GM18861 (cell line): ENCODE results near the gene RASAL3.
"Not testable (repeated sequence)": the region's sequence is repeated elsewhere in the genome, so short reads cannot be mapped to it uniquely, and the experiment has no call there.

Source experiments
- ATAC-seq: cut with Tn5 transposase; IDR thresholded peaks from one replicate; pipeline ENCODE4 v1.9.1; 2021; ENCODE audit not compliant: unreplicated experiment

Gene RASAL3

DNA sequence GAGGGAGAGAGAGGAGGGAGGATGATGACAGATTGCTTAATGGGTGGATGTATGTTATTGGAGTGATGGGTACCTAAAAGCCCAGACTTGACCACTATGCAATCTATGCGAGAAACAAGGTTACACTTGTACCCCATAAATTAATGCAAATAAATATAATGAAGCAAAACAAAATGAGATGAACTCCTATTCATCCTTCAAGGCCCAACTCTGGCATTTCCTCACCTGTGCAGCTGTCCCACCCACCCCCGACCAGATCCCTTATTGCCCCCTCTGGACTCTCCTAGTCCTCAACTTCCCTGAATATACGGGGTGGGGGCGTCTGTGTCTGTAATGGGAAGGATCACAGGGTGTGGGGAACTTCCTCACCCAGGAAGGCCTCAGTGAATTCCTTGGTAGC, 10.8 kb upstream of the RASAL3 start:
- ATAC-seq = no peak

DNA sequence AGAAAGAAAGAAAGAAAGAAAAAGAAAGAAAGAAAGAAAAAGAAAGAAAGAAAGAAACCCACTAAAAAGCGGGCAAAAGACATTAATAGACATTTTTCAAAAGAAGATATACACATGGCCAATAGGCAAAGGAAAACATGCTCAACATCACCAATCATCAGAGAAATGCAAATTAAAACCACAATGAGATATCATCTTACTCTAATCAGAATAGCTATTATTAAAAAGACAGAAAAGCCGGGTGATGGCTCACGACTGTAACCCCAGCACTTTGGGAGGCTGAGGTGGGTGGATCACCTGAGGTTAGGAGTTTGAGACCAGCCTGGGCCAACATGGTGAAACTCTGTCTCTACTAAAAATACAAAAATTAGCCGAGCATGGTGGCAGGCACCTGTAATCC, 9.5 kb upstream of the RASAL3 start:
- not testable (repeated sequence) for ATAC-seq

DNA sequence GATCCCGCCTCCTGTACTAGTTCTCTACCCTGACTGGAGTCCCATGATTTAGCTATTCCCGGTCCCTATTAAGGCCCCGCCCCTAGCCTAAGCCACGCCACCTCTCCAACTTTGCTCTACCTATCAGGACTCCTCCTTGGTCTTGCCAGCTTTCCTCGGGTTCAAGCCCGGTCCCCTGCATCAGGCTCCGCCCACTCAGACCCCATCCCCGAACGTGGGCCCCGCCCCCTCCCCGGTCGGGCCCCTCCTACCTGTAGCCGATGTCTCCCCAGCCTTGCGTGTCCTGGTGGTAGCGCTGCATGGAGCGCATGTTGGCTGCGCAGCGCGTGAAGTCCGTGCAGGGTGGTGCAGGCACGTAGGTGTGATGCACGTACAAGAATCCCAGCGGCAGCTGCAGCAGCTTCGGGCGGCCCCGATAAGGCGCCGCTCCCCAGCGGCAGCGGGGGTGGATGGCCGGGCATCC, 7.3 kb upstream of the RASAL3 start:
- no peak for ATAC-seq

DNA sequence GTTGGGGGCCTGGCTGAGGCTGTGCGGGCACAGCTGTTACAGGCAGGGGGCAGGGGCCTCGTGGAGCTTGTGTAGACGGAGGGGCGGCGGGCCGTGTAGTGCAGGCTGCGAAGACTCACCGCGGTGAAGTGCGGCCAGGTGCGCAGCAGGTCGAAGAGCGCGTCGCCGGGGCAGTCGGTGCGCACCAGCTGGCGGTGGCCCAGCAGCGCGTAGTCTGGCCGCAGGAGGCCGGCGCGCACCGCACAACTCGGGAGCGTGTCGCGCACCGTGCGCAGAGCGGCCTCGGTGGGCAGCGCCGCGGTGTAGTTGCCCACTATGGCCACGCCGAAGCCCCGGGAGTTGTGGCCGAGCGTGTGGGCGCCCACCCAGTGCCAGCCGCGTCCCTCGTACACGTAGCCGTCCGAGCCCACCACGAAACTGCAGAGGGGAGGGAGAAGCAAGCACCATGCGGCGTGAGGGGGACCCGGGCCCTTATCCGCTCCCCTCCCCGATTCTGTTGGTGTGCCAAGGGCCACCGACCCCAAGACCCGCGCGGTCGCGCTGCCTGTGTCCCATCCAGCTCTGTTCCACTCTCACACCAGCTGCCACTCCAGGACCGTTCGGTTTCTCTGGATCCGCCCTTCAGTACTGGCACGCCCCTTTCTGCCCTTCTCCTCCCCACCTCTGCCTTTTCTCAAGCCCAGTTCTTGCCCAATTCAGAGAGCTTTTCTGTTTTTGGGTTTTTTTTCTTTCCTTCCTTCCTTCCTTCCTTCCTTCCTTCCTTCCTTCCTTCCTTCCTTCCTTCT, 5.4 kb upstream of the RASAL3 start:
- no peak for ATAC-seq

DNA sequence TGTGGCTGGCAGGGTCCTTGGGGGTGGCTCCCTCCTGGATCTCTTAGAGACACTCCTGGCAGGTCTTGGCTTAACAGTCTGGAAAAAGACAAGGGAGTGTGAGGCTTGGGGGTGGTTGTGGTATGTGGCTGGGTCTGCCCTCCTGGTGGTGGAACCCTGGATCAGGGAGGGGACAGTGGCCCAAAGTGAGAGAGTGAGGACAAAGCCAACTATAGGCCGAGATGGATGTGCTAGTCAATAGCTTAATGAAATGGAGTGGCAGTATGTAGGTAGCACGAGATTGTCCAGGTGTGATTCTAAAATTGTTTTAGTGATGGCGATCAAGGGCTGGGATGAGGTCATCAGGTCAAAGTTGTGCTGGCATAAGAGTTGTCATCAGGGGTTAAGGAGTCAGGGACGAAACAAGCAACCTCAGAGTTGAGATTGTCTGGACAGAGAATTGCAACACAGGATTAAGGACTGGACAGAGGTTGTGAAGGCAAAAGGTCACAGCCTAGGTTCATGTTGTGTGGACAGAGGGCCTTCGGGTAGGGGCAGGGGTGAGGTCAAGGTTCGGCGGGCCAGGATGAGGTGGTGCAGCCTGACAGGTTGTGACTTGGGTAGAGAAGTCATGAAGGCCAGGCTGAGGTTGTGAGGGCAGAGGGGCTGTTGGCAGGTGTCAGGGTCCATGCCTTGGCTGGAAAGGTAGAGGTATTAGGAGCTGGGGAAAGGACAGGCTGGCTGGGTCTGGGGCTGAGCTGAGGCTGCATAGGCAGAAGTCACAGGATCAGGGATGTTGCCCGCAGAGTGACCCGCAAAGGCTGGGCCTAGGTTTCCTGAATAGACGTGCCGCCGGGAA, 4.5 kb upstream of the RASAL3 start:
- ATAC-seq = no peak

DNA sequence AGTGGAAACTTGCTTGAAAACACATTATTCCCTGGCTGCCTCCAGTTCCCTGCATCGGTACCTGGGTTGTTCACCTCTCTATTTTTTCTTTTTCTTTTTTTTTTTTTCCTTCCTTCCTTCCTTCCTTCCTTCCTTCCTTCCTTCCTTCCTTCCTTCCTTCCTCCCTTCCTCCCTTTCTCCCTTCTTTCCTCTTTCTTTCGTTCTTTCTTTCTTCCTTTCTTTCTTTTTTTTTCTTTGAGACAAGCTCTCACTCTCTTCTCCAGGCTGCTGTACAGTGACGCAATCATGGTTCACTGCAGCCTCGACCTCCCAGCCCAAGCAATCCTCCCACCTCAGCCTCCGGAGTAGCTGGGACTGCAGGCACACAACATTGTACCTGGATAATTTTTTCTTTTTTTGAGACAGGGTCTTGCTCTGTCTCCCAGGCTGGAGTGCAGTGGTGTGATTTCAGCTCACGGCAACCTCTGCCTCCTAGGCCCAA, 3.4 kb upstream of the RASAL3 start:
- ATAC-seq = no peak

DNA sequence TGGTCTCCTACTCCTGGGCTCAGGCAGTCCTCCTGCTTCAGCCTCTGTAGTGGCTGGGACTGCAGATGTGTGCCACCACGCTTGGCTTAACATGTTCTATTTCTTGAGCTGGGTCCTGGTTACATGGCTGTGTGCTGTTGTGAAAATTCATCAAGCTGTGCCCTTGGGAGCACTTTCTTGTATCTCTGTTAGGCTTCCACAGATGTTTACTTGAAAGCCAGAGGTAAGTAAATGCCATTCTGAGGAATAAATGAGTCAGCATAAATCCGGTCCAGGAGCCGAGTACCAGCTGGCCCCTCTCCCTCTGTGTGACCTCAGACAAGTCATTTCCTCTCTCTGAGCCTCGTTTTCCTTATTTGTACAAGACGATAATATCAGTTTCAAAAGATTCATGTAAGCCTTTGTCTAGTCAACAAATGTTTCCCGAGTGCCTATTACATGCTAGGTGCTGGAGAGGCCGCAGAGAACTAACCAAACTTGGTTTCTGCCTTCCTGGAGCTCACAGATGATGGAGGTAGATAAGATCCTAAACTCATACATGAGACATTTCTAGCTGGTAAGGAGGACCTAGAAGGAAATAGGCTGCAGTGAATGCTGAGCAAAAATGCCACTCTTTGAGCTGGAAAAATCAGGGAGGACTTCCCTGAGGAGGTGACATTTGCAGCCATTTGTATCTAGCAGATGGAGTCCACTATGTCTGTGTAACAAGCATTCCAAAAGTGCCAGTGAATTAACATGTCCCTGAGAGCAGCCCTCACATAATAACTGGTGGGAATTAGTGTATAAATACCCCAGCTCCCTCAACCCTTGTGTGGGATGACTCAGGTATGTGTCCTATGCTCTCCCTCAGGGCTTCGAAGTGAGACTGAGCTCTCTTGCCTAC, 2.7 kb upstream of the RASAL3 start:
- ATAC-seq = peak; percentile 68

DNA sequence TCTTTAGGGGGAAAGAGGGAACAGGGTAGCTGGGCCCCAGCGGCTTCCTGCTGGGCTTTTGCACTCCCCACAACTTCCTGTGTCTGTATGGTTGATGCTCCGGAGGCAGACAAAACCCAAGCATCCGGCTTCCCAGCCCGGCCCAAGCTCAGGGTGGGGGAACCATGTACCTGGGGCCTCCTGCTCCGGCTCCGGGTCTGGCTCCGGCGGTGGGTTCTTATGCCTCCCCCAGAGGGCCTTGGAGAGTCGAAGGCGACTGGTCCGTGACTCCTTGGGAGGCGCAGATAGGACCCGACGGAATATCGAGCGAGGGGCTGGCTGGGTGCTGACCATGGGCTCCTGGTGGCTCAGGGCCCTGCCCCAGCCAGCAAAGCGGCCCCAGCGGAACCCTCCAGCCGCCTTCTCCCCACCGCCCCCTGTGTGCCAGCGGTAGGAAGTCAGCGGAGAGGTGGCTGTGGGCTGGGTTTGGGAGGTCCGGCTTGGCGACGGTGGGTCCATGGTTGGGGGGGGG, 428 bp downstream of the RASAL3 start:
- no peak for ATAC-seq

DNA sequence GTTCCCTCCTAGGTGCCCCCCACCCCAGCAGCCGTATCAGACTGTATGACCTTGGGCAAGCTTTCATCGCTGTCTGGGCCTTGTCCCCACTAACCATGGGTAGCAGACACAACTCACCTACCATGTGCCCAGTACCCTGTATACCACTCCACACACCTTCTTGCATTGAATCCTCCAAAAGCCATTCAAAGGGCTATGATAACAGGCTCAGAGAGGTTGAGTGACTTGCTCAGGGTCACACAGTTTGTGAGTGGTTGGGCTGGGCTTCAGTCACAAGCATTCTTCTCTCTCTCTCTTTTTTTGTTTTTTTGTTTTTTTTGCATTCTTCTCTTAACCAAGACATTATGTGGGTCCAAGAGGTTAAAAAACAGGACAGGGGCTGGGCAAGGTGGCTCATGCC, 2.6 kb downstream of the RASAL3 start:
- no peak for ATAC-seq

DNA sequence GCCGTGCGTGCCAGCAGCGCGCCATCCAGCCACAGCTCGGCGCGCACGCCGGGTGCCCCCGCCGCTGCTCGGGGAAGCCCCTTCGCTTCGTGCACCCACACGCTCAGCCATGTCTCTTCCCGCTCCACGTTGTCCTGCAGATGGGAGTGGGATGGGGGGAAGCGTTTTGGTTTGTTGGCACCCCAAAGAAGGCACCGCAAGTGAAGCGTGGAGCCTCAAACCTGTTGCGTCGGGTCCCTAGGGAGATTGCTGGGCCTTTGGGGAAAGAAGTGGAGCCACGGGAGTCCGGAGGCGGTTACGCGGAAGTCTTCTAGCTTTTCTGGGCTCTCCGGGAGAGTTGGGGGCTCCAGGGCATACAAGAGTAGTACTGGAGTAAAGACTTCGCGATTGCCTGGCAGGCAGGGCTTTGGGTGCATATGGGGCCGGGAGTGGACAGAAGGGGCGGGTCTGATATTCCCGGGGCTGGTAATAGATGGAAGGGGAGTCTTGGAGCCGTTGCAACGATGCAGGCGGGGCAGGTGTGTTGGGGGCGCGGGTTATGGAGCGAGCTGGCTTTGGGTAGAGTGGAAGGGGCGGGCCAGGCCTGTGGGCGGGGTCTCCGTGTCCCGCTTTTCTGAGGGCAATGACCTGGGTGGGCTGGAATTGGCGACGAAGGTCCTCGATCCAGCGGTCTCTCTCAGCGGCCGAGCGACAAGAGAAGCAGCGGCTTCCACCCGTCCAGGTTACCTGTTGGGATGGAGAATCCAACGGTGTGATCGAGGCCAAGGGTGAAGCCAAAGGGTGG, 6.5 kb downstream of the RASAL3 start:
- ATAC-seq = no peak

DNA sequence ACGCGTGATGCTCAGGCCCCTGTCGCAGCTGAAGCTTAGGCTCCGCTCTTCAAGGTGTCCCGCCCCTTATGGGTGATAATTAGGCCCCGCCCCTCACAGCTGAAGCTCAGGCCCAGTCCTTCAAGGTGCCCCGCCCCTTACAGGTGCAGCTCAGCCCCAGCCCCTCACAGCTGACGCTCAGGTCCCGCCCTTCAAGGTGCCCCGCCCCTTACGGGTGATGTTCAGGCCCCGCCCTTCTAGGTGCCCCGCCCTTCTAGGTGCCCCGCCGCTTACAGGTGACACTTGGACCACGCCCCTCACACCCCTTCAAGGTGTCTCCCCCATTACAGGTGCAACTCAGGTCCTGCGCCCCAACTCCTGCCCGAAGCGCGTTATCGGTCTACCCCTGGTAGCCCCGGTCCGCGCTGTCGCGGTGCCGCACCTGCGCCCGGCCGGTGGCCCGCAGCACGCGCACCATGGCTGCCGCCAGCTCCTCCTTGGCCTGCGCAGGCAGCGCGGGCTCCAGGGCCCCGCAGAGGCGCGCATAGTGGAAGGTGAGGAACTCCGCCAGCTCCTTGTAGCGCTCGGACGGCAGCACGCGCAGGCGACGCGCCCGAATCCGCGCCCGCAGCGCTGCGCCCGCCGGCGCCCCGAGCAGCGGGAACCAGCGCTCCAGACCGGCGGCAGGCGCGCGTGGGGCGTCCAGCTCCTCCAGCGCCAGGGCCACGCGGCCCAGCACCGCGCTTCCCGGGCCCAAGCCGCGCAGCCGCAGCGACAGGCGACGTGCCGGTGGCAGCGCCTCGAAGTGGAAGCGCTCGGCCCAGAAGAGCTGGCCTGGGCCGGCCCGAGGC, 7.3 kb downstream of the RASAL3 start:
- ATAC-seq = no peak

DNA sequence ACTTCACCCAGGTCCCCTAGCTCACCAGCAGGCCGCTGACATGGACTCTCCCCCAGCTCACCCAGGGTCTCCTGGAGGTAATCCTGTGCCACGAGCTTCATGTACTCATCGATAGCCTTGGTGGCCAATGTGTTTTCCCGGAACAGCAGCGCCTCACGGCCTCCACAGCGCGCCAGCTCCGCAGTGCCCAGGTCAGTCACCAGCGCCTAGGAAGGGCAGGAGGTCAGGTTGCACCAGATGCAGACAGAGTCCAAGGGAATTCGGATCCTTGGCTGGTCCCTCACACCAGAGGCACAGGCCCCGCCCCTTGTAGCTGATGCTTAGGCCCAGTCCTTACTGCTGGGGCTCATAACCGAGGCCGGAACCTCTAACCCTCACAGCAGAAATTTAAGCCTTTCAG, 7.9 kb downstream of the RASAL3 start:
- no peak for ATAC-seq

DNA sequence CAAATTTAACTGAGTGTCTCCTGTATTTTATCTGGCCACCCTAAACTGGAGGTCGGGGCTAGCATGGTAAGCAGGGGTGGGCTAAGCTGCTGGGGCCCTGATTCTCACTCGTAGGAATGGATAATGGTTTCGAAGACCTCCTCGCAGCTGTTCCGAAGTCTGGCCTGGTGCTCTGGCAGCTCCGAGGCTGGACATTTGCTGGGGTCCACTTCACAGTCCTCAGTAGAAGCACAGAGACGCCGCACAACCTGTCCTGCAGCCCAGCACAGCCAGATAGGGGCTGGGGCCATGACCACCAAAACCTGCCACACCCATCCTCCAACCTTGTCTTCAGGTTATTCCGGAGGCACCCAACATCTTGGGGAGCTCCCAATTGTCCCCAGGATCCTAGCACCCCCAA, 8.3 kb downstream of the RASAL3 start:
- ATAC-seq = no peak

DNA sequence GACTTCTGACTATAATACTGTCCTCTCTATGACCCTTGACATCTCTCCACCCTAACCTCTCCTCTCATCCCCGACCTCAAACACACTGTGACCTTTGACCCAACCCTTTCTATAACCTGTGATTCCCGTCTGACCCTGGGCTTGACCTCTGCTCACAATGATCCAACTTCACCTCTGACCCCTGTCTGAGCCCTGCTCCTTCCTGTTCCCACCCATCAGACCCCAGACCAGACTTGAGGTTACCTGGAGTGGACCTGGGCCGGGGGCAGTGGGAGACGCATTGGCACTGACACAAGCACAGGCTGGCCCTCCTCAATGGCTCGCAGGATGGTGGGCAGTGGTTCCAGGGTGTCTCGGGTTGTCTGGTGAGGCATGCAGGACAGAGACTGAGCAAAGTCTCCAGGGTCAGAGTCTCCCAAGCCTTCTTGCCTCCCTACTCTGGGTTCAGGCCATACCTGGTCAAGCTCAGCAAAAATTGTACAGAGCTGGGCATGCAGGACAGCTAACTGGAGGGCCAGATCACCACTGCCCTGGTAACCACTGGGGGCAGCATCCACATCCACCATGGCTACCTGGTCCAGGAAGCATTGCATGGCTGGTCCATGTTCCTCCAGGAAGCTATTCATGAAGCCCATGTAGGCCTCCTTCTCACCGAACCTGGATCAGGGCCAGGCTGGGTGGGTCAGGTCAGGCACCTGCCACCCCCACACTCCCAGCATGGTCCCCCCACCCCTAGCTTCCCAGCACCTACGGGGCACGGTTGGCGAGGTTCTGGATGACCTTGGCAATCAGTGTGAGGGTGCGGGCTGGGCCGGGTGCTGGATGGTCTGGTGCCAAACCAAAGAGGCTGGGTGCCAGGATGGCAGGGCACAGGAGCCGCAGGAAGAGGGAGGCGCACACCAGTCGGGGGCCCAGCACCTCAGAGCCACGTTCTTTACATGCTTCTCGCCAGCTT, 10.2 kb downstream of the RASAL3 start:
- ATAC-seq = no peak

DNA sequence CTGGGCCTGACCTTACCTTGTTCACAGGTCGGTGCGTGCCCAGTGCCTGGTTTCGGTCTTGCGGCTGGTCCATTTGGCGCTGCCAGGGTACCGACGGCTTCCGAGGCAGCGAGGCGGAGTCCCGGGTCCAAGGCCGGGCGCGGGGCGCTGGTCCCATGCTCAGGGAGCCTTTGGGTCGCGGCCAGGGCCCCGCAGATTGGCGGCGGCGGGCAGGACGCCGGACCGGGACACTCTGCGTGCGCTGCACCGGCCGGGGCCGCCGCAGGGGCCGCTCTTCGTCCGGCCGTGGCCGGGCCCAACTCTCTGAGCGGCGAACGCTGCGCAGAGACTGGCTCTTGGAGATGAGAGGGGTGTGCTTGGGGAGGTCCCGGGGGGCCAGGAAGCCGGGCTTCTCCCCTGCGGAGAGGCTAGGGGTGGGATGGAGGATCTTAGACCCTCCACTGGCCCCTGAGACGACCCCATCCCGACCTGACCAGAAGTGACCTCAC, 11.2 kb downstream of the RASAL3 start:
- no peak for ATAC-seq

DNA sequence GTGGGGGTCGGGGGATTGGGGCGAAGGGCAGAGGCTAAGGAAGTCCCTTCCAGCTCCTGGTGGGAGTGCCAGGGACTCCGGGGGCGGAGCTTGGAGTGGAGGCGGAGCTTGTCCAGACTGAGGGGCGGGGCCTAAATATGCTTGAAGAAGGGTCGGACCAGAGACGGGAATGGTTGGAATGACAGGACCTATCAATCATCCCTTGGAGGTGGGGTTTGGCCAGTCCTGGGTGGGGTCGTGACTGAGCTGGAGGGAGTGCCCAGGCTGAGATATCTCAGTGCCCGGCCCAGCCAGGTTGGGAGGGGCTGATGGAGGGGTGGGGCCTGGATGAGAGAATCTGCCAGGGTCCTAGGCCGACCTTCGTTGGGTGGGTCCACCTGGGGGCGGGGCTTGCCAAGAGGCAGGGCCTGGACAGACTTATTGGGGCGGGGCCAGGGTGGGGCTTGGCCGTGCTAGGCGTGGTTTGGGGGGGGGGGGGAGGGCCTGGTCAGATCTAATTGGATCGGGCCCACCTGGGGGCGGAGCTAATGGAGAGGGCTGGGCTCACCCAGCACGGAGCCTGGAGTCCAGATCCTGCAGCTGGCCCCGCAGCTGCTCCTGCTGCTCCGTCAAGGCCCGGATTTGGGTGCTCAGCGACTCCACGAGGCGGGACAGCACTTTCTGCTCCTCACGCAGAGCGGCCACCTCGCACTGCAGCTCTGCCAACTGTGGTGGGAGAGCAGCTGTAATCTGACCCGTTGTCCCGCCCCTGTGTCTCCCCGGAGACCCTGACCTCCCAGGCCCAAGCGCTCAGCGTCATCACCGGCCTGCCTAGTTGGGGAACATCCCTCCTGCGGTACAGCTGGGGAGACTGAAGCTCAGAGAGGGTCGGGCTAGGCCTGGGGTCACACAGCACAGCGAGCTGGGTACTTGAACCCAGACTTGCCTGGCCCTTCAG, 12.0 kb downstream of the RASAL3 start:
- no peak for ATAC-seq

DNA sequence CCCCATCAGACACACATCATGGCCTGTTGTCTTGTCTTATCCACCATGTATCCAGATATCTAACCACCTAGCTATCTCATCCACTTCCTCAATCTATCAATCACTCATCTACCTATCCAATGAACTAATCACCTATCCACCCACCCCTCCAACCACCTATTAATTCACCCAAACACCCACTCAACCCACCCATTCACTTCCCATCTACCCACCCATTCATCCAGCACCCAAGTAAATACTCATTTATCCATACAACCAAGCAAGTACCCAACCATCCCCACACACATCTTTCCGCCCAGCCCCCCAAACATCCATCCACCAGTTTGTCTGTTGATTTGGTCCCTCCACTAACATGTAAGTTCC, 13.8 kb downstream of the RASAL3 start:
- no peak for ATAC-seq
